Subcutaneous adipose tissue (tissue), 4 donors: ENCODE results near the gene ADAMTSL1. TPM values are rescaled to one million over a fixed set of nuclear protein-coding genes. Genes with fewer than 3 reads are reported as not detected.

Experiments used
- total RNA-seq, 4 donors: library from RNA; depleted of rRNA; stranded (reverse); fragments of >200 nt; gene quantifications; one replicate each; pipeline ENCODE4 v1.1.0, GENCODE V29; 2016
- TF ChIP-seq, protein P1 (sequence below): fragments of 450-650 bp; IDR thresholded peaks from one replicate; pipeline ENCODE4 v1.5.1; 2016; ENCODE audit warnings: low read depth, mild to moderate bottlenecking, control low read depth, antibody characterized with exemption, moderate library complexity

Gene ADAMTSL1
- total RNA-seq, 4 donors from 2014 or later = 0.49 to 16.4 (median 10.5) TPM

DNA sequence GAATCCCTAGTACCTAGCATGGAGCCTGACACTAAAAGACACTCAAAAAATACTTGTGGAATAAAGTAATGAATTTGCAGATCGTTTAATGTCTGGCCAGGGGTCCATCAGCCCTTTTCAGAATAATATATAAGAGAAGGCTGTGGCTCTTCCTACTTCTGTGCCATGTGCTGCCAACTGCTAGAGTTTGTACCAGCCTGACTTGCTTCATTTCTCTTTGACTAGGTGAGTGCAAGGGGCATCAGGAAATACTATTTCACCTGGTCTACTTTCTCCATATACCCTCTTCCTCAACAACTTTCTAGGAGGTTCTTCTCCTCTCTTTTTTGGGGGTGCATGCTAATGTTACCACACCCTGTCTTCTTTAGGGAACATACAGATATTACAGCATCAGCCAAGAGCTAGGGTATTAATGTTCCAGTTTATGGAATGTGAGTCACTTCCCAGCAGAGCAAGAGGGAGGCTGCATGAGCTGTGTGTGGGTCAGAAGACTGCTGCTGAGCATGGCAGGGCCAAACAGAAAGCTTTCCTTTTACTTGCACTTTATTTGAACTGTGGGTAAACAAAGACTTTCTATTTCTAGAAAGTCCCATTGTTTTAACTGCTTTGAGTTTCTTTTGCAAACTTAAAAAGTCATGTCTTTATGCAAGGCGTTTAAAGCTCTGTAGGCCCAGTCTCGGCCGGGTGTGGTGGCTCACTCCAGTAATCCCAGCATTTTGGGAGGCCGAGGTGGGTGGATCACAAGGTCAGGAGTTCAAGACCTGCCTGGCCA is 158.9 kb downstream of the ADAMTSL1 start:
- TF ChIP-seq, protein P1, sequence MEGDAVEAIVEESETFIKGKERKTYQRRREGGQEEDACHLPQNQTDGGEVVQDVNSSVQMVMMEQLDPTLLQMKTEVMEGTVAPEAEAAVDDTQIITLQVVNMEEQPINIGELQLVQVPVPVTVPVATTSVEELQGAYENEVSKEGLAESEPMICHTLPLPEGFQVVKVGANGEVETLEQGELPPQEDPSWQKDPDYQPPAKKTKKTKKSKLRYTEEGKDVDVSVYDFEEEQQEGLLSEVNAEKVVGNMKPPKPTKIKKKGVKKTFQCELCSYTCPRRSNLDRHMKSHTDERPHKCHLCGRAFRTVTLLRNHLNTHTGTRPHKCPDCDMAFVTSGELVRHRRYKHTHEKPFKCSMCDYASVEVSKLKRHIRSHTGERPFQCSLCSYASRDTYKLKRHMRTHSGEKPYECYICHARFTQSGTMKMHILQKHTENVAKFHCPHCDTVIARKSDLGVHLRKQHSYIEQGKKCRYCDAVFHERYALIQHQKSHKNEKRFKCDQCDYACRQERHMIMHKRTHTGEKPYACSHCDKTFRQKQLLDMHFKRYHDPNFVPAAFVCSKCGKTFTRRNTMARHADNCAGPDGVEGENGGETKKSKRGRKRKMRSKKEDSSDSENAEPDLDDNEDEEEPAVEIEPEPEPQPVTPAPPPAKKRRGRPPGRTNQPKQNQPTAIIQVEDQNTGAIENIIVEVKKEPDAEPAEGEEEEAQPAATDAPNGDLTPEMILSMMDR = no peak

DNA sequence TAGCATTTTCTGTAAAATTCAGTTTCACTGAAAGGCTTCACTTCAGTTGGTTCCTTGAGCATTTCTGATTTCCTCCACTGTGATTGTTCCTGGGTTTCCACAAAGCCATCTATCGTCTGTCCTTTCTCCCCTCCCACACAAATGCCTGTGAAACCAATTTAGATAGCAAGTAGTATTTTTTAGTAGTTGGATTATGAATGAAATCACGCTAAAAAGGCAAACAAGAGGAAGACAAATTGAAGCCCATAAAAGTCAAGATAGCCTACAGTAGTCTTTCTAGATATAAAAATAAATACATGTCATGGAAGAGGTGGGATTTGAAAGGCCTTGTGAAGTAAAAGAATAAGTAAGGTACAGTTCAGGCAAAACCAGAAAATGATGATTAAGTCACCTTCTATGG is 162.8 kb downstream of the ADAMTSL1 start:
- TF ChIP-seq, protein P1 = no peak

DNA sequence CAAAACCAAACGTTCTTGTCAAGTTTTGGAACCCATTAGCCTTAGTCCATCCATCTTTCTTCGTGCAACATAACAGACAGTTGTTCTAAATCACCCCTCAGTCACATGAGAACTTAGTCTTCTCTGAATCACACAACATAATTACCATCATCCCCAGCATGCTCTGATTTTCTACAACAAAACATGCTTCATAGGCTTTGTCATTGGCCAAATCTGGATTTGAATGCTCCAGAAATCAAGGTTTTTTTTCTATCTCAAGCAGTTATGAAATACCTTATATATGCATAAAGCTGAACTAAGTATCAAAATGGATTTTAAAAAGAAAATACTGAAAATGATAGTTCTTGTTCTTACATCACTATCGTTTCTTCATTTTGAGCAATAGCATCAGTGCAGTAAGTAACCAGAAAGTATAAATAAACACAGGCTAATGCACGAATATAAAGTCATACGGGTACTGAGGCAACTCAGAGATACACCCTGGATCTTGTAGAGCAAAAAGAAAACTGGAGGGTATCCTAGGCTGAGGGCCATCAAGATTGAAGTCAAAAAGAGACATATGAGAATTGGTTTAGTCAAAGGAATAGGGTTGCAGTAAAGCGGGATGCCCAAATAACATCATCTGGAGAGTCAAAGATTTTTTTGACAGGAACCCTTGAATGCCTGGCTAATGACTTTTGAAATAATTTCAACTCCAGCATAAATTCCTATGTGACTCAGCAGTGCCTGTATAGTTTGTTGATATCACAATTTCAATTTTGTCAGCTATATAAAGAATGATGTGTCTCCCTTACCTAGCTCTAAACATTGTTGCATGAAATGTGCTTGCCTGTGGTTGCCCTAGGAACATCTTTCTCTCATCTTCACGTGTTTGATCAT is 164.7 kb downstream of the ADAMTSL1 start:
- TF ChIP-seq, protein P1 = no peak

DNA sequence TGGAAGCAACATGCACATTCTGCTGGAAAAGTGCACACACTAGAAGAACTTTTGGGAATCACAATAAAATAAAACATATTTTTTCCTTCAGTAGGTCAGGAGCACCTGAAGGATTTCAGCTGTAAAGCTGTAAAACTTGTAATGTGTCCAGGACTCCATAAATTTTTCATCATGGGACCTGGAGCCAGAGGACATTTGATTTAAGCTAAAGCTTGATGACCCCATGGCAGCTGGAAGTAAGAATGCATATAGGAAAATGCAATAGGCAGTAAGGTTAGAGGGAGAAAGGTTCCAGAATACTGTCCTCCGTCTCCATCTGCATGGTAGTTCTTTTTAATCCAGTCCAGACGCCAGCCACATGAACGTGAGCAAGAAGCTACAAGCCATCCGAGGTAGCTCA is 166.0 kb downstream of the ADAMTSL1 start:
- TF ChIP-seq, protein P1 = no peak

DNA sequence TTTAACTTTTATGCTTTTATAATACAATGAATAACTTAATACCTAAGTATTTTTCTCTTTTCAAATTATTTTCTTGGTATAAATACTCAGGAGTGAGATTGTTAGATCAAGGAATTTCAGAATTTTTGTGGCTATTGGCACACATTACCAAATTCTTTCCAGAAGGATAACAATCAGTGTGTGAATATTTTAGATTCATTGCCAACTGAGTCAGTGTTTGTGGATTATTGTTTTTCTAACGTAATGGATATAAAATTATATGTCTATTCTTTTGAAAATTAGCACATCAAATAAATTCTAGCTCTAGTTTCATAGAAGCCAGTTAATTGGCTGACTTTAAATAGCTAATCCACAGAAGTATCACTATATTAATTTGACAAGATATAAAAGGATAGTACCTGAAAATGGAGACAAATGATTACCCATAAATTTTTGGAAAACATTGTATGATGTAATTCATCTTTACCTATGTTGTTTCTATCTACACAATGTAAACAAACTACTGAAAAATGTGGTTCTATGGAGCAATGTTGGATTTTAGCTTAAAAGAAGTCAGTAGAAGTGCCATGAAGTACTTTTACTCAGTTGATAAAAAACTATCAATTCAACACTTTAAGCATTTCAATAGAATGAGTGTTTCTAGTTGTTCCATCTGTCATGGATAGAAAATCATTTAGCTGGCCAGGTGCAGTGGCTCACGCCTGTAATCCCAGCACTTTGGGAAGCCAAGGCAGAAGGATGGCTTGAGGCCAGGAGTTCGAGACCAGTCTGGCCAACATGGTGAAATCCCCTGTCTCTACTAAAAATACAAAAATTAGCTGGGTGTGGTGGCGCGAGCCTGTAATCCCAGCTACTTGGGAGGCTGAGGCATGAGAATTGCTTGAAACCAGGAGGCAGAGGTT is 185.1 kb downstream of the ADAMTSL1 start:
- TF ChIP-seq, protein P1 = no peak

DNA sequence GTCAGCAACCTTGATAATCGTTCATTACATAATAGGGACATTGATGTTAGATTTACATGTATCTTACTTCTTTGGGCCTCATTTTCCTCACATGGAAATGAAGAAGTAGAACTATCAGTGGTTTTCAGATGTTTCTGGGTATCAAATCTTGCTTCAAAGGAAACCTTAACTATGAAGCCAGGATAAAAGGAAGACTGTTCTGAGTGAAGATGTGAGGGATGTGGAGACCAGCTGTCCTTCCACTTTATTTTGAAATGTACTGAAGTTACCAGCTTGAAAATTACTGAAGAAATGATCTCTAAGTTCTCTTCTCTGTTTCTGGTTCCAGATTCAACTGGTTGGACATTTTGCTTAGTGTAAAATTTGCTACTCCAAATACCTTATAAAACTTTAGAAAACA is 186.0 kb downstream of the ADAMTSL1 start:
- TF ChIP-seq, protein P1 = no peak
